Liver (tissue), 9 donors: Measurements from ENCODE around the gene ANP32A. TPM values are rescaled to one million over a fixed set of nuclear protein-coding genes. Genes with fewer than 3 reads are reported as not detected.

ENCODE experiments used
- DNase-seq: peaks from one replicate; pipeline ENCODE4 v3.0.0-alpha.2; 2017; ENCODE audit warnings: low spot score
- H3K27ac ChIP-seq, 2 donors: one replicate each; pipeline ENCODE4 v1.7.0; 2013; ENCODE audit warnings: inconsistent platforms in 2 of 2, low read length in 2 of 2, control low read depth in 1 of 2, low read depth in 1 of 2, mild to moderate bottlenecking in 1 of 2
- H3K27me3 ChIP-seq, 4 donors: one replicate each; pipeline versions ENCODE4 v1.6.1 to v1.7.0; 2013; ENCODE audit warnings: low read length in 3 of 4, inconsistent platforms in 1 of 4, mild to moderate bottlenecking in 1 of 4, moderate library complexity in 1 of 4; ENCODE audit not compliant: control insufficient read depth in 4 of 4, insufficient read depth in 4 of 4
- H3K36me3 ChIP-seq, 4 donors: one replicate each; pipeline versions ENCODE4 v1.6.1 to v1.7.0; 2013; ENCODE audit warnings: low read length in 3 of 4, mild to moderate bottlenecking in 3 of 4, low read depth in 1 of 4, moderate library complexity in 1 of 4; ENCODE audit not compliant: control insufficient read depth in 4 of 4, insufficient read depth in 3 of 4
- H3K4me1 ChIP-seq, 4 donors: one replicate each; pipeline versions ENCODE4 v1.6.1 to v1.7.0; 2013; ENCODE audit warnings: low read length in 3 of 4, mild to moderate bottlenecking in 3 of 4, moderate library complexity in 1 of 4; ENCODE audit not compliant: control insufficient read depth in 4 of 4, insufficient read depth in 4 of 4
- H3K4me3 ChIP-seq, 3 donors: one replicate each; pipeline versions ENCODE4 v1.6.1 to v1.7.0; 2013; ENCODE audit warnings: low read length in 3 of 3, control low read depth in 1 of 3, low read depth in 1 of 3, mild to moderate bottlenecking in 1 of 3
- H3K9ac ChIP-seq, 2 donors: one replicate each; pipeline ENCODE4 v1.7.0; 2013; ENCODE audit warnings: low read length in 2 of 2, mild to moderate bottlenecking in 2 of 2, moderate library complexity in 2 of 2, control low read depth in 1 of 2, low read depth in 1 of 2
- H3K9me3 ChIP-seq, 4 donors: one replicate each; pipeline versions ENCODE4 v1.6.1 to v1.7.0; 2013; ENCODE audit warnings: low read length in 3 of 4; ENCODE audit not compliant: control insufficient read depth in 4 of 4
- ATF3 ChIP-seq: IDR thresholded peaks from 2 replicates; pipeline ENCODE4 v1.6.1; 2016; ENCODE audit warnings: antibody characterized with exemption
- CTCF ChIP-seq: fragments of 150-350 bp; IDR thresholded peaks from 2 replicates; pipeline ENCODE4 v1.5.1; 2017; ENCODE audit warnings: improper control_type of control experiment, low read depth, low read length; ENCODE audit not compliant: missing input control
- EGR1 ChIP-seq, 2 donors: IDR thresholded peaks; 2 replicates each; pipeline ENCODE4 v1.6.1; 2016 to 2018; ENCODE audit warnings: antibody characterized with exemption in 2 of 2, low read depth in 2 of 2
- FOXA1 ChIP-seq: IDR thresholded peaks from 2 replicates; pipeline ENCODE4 v1.6.1; 2016; ENCODE audit warnings: antibody characterized with exemption
- FOXA2 ChIP-seq: IDR thresholded peaks from 2 replicates; pipeline ENCODE4 v1.6.1; 2016; ENCODE audit warnings: antibody characterized with exemption
- GABPA ChIP-seq, 2 donors: IDR thresholded peaks in 1 of 2; conservative IDR thresholded peaks in 1 of 2; 2 replicates each; pipeline ENCODE4 v1.6.1; 2016; ENCODE audit warnings: antibody characterized with exemption in 2 of 2, mild to moderate bottlenecking in 1 of 2, moderate library complexity in 1 of 2
- HNF4A ChIP-seq, 2 donors: conservative IDR thresholded peaks; 2 replicates each; pipeline ENCODE4 v1.6.1; 2016; ENCODE audit warnings: antibody characterized with exemption in 2 of 2, mild to moderate bottlenecking in 2 of 2
- JUND ChIP-seq, 2 donors: IDR thresholded peaks; 2 replicates each; pipeline ENCODE4 v1.6.1; 2016; ENCODE audit warnings: antibody characterized with exemption in 2 of 2
- MAX ChIP-seq: IDR thresholded peaks from 2 replicates; pipeline ENCODE4 v1.6.1; 2016; ENCODE audit warnings: antibody characterized with exemption
- NR2F2 ChIP-seq: IDR thresholded peaks from 2 replicates; pipeline ENCODE4 v1.6.1; 2016; ENCODE audit warnings: antibody characterized with exemption
- REST ChIP-seq: IDR thresholded peaks from 2 replicates; pipeline ENCODE4 v1.6.1; 2016; ENCODE audit warnings: antibody characterized with exemption, mild to moderate bottlenecking
- RXRA ChIP-seq, 2 donors: IDR thresholded peaks; 2 replicates each; pipeline ENCODE4 v1.6.1; 2017 to 2018; ENCODE audit warnings: antibody characterized with exemption in 2 of 2, mild to moderate bottlenecking in 1 of 2
- SP1 ChIP-seq: IDR thresholded peaks from 2 replicates; pipeline ENCODE4 v1.6.1; 2018; ENCODE audit warnings: antibody characterized with exemption, mild to moderate bottlenecking
- TAF1 ChIP-seq: conservative IDR thresholded peaks from 2 replicates; pipeline ENCODE4 v1.6.1; 2016; ENCODE audit warnings: antibody characterized with exemption, mild to moderate bottlenecking
- YY1 ChIP-seq: IDR thresholded peaks from 2 replicates; pipeline ENCODE4 v1.6.1; 2016; ENCODE audit warnings: antibody characterized with exemption, mild to moderate bottlenecking
- ZBTB33 ChIP-seq: IDR thresholded peaks from 2 replicates; pipeline ENCODE4 v1.6.1; 2016; ENCODE audit warnings: antibody characterized with exemption
- WGBS: extraction: QIAGEN DNeasy Blood & Tissue Kit; methylation state at CpG from one replicate; pipeline ENCODE4 v1.1.7; 2013; 5-methylcytosine and 5-hydroxymethylcytosine counted together
- polyA plus RNA-seq, 2 donors: library from polyadenylated mRNA; stranded (reverse) in 1 of 2; unstranded in 1 of 2; fragments of 200-250 nt in 1 of 2; fragments of >200 nt in 1 of 2; fragmentation: Nextera tagmentation in 1 of 2; extraction: Ambion mirVana in 1 of 2; gene quantifications; one replicate each; pipeline versions ENCODE4 v1.2.1 to v1.2.3, GENCODE V29; 2013 to 2015
- total RNA-seq, 2 donors: library from RNA; depleted of rRNA; stranded (reverse); fragments of >200 nt; gene quantifications; one replicate each; pipeline ENCODE4 v1.2.3, GENCODE V29; 2014
- donor health status: healthy.
- donor health status: healthy.
- donor health status: healthy.
- donor health status: healthy.
- donor health status: healthy.

The ANP32A gene
- total and polyA plus RNA-seq, 4 donors, result 30.5 to 60.4 (median 39.4) TPM

- TF ChIP-seq ATF3 (no peak), EGR1 (IDR thresholded peaks at IDR 0.05; ENCODE audit: low read depth in 2 of 2) (no peak), SP1 (no peak), FOXA1 (no peak), YY1 (no peak), ZBTB33 (no peak), JUND (IDR thresholded peaks at IDR 0.05) (no peak), RXRA (IDR thresholded peaks at IDR 0.05) (no peak)
These were observed 52.4 kb downstream of the ANP32A start (continued) for GRCh38 chr15:68768321-68768720.

GRCh38 chr15:68767833-68768232, 52.9 kb downstream of the ANP32A start:
- 69% methylated on average over 4 of the region's 4 CpGs for WGBS
- H3K9me3 ChIP-seq, result no peaks in the 10 kb centered on the region
- H3K27ac ChIP-seq, result no peak overlapping the region
- no peaks in the 10 kb centered on the region for H3K27me3 ChIP-seq
- TF ChIP-seq TAF1 (no peak), CTCF (no peak), GABPA (IDR thresholded peaks at IDR 0.05 in 1 of 2, conservative IDR thresholded peaks at IDR 0.05 in 1 of 2) (no peak), EGR1 (IDR thresholded peaks at IDR 0.05; ENCODE audit: low read depth in 2 of 2) (no peak), MAX (no peak), ATF3 (no peak), JUND (IDR thresholded peaks at IDR 0.05) (no peak), REST (no peak), NR2F2 (no peak), FOXA2 (no peak), YY1 (no peak), FOXA1 (no peak), ZBTB33 (no peak), SP1 (no peak), HNF4A (conservative IDR thresholded peaks at IDR 0.05) (no peak)
- no peaks in the 10 kb centered on the region for H3K4me1 ChIP-seq
- H3K9ac ChIP-seq, result no peak overlapping the region
- DNase-seq, result no peak
- H3K36me3 ChIP-seq, result no peaks in the 10 kb centered on the region
- H3K4me3 ChIP-seq, result no peak overlapping the region
